ENCODE data around the gene NOL12.

The NOL12 gene

DNA sequence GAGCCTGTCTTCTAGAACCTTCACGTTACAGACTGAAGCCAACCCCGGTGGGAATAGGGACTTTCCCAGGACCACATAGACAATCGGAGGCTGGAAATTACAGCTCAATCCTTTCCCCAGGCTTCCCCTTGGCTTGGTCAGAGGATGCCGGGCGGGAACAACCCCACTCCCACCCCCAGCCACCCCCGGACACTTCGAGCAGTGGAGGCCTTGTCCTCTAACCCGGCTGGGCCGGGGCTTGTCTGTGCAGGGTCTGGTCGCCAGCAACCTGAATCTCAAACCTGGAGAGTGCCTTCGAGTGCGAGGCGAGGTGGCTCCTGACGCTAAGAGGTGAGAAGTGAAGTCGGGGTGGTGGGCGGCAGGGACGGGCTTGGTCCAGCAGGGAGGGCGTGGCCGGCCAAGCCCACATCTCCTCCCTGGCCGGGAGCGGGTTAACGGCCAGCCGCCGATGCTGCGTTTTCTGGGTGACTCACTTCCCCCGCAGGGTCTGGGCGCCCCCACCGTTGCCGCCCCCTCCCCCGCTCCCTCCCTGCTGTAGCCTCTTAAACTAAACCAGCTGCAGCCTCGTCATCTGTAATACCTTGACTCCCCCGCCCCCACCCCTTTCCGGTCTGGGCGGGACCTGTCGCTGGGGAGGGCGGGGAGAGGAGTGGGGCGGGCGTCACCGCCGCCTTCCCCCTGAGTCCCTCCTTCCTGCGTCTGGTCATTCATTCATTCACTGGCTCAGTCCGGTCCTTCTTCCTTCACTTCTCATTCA is 9.2 kb upstream of the NOL12 start (continued):
- TF ChIP-seq, protein P1, sequence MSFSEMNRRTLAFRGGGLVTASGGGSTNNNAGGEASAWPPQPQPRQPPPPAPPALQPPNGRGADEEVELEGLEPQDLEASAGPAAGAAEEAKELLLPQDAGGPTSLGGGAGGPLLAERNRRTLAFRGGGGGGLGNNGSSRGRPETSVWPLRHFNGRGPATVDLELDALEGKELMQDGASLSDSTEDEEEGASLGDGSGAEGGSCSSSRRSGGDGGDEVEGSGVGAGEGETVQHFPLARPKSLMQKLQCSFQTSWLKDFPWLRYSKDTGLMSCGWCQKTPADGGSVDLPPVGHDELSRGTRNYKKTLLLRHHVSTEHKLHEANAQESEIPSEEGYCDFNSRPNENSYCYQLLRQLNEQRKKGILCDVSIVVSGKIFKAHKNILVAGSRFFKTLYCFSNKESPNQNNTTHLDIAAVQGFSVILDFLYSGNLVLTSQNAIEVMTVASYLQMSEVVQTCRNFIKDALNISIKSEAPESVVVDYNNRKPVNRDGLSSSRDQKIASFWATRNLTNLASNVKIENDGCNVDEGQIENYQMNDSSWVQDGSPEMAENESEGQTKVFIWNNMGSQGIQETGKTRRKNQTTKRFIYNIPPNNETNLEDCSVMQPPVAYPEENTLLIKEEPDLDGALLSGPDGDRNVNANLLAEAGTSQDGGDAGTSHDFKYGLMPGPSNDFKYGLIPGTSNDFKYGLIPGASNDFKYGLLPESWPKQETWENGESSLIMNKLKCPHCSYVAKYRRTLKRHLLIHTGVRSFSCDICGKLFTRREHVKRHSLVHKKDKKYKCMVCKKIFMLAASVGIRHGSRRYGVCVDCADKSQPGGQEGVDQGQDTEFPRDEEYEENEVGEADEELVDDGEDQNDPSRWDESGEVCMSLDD (tag by site-specific recombination; IDR thresholded peaks at IDR 0.05), result peak; percentile 86
- TF ChIP-seq ZXDB (tag by site-specific recombination; IDR thresholded peaks at IDR 0.05) (peak; percentile 67), RBAK (tag by site-specific recombination; IDR thresholded peaks at IDR 0.05) (no peak), ZNF16 (tag by site-specific recombination; IDR thresholded peaks at IDR 0.05; ENCODE audit: low read depth) (no peak), ZNF248 (tag by site-specific recombination; IDR thresholded peaks at IDR 0.05) (no peak), ZNF23 (tag by site-specific recombination; IDR thresholded peaks at IDR 0.05; ENCODE audit: borderline replicate concordance) (no peak), KLF10 (tag by site-specific recombination; IDR thresholded peaks at IDR 0.05) (peak; percentile 88; the same call in 1 of the 2 replicates), GLIS2 (tag by site-specific recombination; IDR thresholded peaks at IDR 0.05) (peak; percentile 94), ZNF677 (tag by site-specific recombination; IDR thresholded peaks at IDR 0.05) (no peak), ZNF266 (tag by site-specific recombination; IDR thresholded peaks at IDR 0.05; ENCODE audit: low read depth) (no peak), ZNF169 (tag by site-specific recombination; IDR thresholded peaks at IDR 0.05) (0 out of 2 replicates have a peak, but pooled peaks have one; percentile 18), ZNF510 (tag by site-specific recombination; IDR thresholded peaks at IDR 0.05; ENCODE audit: insufficient replicate concordance) (no peak), ZBTB7A (tag by site-specific recombination; IDR thresholded peaks at IDR 0.05; ENCODE audit: low read depth) (no peak), ZNF701 (tag by site-specific recombination; IDR thresholded peaks at IDR 0.05) (no peak), HOXA7 (CRISPR knock-in tag; IDR thresholded peaks at IDR 0.05; ENCODE audit: borderline replicate concordance) (no peak), ZFP69B (tag by site-specific recombination; IDR thresholded peaks at IDR 0.05) (peak; percentile 64), HOXD13 (CRISPR knock-in tag; IDR thresholded peaks at IDR 0.05; ENCODE audit: borderline replicate concordance) (no peak), ZNF48 (tag by site-specific recombination; IDR thresholded peaks at IDR 0.05) (no peak), ZNF302 (tag by site-specific recombination; IDR thresholded peaks at IDR 0.05; ENCODE audit: low read depth) (no peak), GFI1B (tag by site-specific recombination; IDR thresholded peaks at IDR 0.05) (no peak), ZSCAN23 (tag by site-specific recombination; IDR thresholded peaks at IDR 0.05) (no peak), WT1 (tag by site-specific recombination; IDR thresholded peaks at IDR 0.05) (peak; percentile 76)
- TF ChIP-seq, protein P2, sequence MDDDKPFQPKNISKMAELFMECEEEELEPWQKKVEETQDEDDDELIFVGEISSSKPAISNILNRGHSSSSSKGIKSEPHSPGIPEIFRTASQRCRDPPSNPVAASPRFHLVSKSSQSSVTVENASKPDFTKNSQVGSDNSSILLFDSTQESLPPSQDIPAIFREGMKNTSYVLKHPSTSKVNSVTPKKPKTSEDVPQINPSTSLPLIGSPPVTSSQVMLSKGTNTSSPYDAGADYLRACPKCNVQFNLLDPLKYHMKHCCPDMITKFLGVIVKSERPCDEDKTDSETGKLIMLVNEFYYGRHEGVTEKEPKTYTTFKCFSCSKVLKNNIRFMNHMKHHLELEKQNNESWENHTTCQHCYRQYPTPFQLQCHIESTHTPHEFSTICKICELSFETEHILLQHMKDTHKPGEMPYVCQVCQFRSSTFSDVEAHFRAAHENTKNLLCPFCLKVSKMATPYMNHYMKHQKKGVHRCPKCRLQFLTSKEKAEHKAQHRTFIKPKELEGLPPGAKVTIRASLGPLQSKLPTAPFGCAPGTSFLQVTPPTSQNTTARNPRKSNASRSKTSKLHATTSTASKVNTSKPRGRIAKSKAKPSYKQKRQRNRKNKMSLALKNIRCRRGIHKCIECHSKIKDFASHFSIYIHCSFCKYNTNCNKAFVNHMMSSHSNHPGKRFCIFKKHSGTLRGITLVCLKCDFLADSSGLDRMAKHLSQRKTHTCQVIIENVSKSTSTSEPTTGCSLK (tag by site-specific recombination; IDR thresholded peaks at IDR 0.05), result no peak
- TF ChIP-seq, protein P3, sequence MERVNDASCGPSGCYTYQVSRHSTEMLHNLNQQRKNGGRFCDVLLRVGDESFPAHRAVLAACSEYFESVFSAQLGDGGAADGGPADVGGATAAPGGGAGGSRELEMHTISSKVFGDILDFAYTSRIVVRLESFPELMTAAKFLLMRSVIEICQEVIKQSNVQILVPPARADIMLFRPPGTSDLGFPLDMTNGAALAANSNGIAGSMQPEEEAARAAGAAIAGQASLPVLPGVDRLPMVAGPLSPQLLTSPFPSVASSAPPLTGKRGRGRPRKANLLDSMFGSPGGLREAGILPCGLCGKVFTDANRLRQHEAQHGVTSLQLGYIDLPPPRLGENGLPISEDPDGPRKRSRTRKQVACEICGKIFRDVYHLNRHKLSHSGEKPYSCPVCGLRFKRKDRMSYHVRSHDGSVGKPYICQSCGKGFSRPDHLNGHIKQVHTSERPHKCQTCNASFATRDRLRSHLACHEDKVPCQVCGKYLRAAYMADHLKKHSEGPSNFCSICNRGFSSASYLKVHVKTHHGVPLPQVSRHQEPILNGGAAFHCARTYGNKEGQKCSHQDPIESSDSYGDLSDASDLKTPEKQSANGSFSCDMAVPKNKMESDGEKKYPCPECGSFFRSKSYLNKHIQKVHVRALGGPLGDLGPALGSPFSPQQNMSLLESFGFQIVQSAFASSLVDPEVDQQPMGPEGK (tag by site-specific recombination; IDR thresholded peaks at IDR 0.05), result peak; percentile 97
- TF ChIP-seq, protein P4, sequence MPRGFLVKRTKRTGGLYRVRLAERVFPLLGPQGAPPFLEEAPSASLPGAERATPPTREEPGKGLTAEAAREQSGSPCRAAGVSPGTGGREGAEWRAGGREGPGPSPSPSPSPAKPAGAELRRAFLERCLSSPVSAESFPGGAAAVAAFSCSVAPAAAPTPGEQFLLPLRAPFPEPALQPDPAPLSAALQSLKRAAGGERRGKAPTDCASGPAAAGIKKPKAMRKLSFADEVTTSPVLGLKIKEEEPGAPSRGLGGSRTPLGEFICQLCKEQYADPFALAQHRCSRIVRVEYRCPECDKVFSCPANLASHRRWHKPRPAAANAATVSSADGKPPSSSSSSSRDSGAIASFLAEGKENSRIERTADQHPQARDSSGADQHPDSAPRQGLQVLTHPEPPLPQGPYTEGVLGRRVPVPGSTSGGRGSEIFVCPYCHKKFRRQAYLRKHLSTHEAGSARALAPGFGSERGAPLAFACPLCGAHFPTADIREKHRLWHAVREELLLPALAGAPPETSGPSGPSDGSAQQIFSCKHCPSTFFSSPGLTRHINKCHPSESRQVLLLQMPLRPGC (tag by site-specific recombination; IDR thresholded peaks at IDR 0.05), result peak; percentile 58
- TF ChIP-seq, protein P5, sequence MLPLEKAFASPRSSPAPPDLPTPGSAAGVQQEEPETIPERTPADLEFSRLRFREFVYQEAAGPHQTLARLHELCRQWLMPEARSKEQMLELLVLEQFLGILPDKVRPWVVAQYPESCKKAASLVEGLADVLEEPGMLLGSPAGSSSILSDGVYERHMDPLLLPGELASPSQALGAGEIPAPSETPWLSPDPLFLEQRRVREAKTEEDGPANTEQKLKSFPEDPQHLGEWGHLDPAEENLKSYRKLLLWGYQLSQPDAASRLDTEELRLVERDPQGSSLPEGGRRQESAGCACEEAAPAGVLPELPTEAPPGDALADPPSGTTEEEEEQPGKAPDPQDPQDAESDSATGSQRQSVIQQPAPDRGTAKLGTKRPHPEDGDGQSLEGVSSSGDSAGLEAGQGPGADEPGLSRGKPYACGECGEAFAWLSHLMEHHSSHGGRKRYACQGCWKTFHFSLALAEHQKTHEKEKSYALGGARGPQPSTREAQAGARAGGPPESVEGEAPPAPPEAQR (tag by site-specific recombination; IDR thresholded peaks at IDR 0.05), result no peak
- TF ChIP-seq, protein P6, sequence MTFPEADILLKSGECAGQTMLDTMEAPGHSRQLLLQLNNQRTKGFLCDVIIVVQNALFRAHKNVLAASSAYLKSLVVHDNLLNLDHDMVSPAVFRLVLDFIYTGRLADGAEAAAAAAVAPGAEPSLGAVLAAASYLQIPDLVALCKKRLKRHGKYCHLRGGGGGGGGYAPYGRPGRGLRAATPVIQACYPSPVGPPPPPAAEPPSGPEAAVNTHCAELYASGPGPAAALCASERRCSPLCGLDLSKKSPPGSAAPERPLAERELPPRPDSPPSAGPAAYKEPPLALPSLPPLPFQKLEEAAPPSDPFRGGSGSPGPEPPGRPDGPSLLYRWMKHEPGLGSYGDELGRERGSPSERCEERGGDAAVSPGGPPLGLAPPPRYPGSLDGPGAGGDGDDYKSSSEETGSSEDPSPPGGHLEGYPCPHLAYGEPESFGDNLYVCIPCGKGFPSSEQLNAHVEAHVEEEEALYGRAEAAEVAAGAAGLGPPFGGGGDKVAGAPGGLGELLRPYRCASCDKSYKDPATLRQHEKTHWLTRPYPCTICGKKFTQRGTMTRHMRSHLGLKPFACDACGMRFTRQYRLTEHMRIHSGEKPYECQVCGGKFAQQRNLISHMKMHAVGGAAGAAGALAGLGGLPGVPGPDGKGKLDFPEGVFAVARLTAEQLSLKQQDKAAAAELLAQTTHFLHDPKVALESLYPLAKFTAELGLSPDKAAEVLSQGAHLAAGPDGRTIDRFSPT (tag by site-specific recombination; IDR thresholded peaks at IDR 0.05), result peak; percentile 82
